Stimulated activated naive B cell treated with anti-CD40 and anti-IgM and Interleukin-4, amounts not matched to agents 10 μg/mL and 1 μg/mL and 100 μg/mL, for 72 hours (primary cell): ENCODE measurements around the gene KRTAP12-4.
A peak's percentile ranks its signal among the peaks of the same experiment; 100 is the strongest.
"Not testable (repeated sequence)": the region's sequence is repeated elsewhere in the genome, so short reads cannot be mapped to it uniquely, and the experiment has no call there.

Experiments
- ATAC-seq, 2 donors: fragments of 150-1000 bp; cut with Tn5 transposase; replicated peaks; 2 replicates each; pipeline ENCODE4 v1.10.0; 2021; ENCODE audit warnings: moderate library complexity in 1 of 2
- DNase-seq: peaks from one replicate; pipeline ENCODE4 v3.0.0; 2021
- H3K27ac Mint-ChIP-seq: one replicate; pipeline ENCODE4 v1.8.0; 2022; ENCODE audit warnings: mild to moderate bottlenecking, mixed read lengths
- H3K27me3 Mint-ChIP-seq, 2 donors: one replicate each; pipeline ENCODE4 v1.8.0; 2022; ENCODE audit warnings: mixed read lengths in 2 of 2
- H3K36me3 Mint-ChIP-seq, 2 donors: one replicate each; pipeline ENCODE4 v1.8.0; 2022; ENCODE audit warnings: mixed read lengths in 2 of 2, mild to moderate bottlenecking in 1 of 2
- H3K4me1 Mint-ChIP-seq, 2 donors: one replicate each; pipeline ENCODE4 v1.8.0; 2022; ENCODE audit warnings: mixed read lengths in 2 of 2, mild to moderate bottlenecking in 1 of 2
- H3K4me3 Mint-ChIP-seq, 2 donors: one replicate each; pipeline ENCODE4 v1.8.0; 2022; ENCODE audit warnings: mild to moderate bottlenecking in 2 of 2, mixed read lengths in 2 of 2, moderate library complexity in 1 of 2
- H3K9me3 Mint-ChIP-seq, 2 donors: one replicate each; pipeline ENCODE4 v1.8.0; 2022; ENCODE audit warnings: mixed read lengths in 2 of 2, mild to moderate bottlenecking in 1 of 2

Gene KRTAP12-4, protein sequence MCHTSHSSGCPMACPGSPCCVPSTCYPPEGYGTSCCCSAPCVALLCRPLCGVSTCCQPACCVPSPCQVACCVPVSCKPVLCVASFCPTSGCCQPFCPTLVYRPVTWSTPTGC

DNA sequence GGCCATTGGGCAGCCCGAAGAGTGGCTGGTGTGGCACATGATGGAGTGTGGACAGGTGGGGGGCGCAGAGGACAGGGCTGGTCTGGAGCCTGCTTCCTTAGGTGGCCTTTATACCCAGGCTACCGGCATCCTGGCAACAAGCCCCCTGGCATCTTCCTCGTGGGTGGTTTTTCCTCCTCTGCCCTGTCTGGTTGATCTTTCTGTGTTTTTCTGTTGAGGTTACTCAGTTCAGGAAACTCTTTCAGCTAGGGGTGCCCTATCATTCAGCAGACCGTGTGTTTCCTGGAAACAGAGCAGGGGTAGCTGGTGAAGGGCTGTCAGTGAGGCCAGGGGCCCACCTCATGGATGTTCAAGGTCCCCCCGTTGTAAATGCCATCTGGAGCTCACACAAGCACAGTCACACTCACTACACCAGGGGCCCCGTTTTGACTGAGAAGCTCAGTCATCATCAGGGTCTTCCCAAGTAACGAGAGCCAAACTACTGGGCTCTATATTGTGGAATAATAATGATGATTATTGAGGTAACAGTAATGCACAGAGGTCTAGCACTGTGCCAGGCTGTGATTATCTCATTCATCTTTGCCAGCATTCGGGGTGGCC, at the start of gene KRTAP12-4:
TSS of gene KRTAP12-4 (minus strand) at position 84 of the 600 bp plus-strand sequence. CDS start at position 39, 45 bp downstream.
- Mint-ChIP-seq H3K9me3 (peaks cover 17 to 18% of the 10 kb centered on the region in 2 donors), H3K4me3 (no peak within 1 kb of the TSS), H3K36me3 (peaks cover 0 to 4% of the 10 kb centered on the region in 2 donors), H3K4me1 (no peaks in the 10 kb centered on the region), H3K27me3 (peaks cover 31 to 35% of the 10 kb centered on the region in 2 donors), H3K27ac (peak within 1 kb of the TSS; percentile 42)
- no peak for ATAC-seq
- DNase-seq: no peak

DNA sequence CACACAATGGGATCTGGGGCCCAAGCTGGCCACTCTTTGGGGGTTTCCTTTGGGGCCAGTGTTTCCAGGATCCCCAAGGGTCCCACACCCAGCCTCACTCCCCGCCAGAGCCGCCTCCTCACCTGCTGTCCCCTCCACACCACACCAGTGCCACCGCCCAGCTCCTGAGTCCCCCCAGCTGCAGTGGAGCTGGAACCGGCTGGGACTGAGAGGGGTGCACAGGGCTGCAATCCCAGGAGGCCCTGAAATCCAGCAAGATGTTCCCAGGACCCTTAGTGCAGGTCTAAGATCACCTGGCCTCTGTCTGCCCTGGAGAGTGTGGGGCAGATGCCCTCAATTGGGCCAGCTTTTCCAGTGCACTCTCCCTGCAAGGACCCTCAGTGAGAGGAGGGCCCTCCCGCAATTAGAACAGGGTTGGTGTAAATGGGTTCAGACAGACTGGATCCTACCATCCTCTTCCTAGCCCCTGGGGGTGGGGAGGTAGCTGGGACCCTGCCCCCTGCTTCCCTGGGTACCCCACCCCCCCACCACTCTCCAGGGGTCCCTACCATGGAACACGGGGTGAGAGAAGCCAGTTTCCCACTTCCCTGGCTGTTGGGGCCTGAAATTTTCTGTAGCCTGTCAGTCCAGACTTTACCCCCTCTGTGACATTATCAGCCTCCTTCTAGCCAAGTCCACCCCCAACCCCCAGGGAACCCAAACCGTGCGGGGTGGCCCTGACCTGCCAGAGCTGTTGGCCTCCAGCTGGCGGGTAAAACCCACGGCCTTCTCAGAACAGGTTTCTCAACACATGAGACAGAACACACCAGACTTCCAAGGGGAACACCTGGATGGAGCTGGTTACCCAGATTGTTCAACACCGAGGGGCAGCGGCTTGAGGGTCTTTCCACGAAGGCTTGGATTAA, 49.5 kb upstream of the KRTAP12-4 start:
- DNase-seq (no peak), ATAC-seq (no peak)
- Mint-ChIP-seq H3K9me3 (peaks cover 11 to 12% of the 10 kb centered on the region in 2 donors), H3K36me3 (peaks cover 10% of the 10 kb centered on the region in 2 donors), H3K27ac (no peak overlapping the region), H3K27me3 (peaks cover 82 to 95% of the 10 kb centered on the region in 2 donors), H3K4me1 (peaks cover 0 to 6% of the 10 kb centered on the region in 2 donors), H3K4me3 (no peak overlapping the region)

GRCh38 chr21:44702973-44703730, 48.7 kb upstream of the KRTAP12-4 start:
- H3K27ac Mint-ChIP-seq: no peak overlapping the region
- H3K4me1 Mint-ChIP-seq: no peaks in the 10 kb centered on the region
- H3K27me3 Mint-ChIP-seq: peaks cover 81 to 94% of the 10 kb centered on the region in 2 donors
- no peak overlapping the region for H3K4me3 Mint-ChIP-seq
- DNase-seq (no peak), ATAC-seq (no peak)
- H3K36me3 Mint-ChIP-seq: peaks cover 10% of the 10 kb centered on the region in 2 donors
- peaks cover 11 to 12% of the 10 kb centered on the region in 2 donors for H3K9me3 Mint-ChIP-seq

DNA sequence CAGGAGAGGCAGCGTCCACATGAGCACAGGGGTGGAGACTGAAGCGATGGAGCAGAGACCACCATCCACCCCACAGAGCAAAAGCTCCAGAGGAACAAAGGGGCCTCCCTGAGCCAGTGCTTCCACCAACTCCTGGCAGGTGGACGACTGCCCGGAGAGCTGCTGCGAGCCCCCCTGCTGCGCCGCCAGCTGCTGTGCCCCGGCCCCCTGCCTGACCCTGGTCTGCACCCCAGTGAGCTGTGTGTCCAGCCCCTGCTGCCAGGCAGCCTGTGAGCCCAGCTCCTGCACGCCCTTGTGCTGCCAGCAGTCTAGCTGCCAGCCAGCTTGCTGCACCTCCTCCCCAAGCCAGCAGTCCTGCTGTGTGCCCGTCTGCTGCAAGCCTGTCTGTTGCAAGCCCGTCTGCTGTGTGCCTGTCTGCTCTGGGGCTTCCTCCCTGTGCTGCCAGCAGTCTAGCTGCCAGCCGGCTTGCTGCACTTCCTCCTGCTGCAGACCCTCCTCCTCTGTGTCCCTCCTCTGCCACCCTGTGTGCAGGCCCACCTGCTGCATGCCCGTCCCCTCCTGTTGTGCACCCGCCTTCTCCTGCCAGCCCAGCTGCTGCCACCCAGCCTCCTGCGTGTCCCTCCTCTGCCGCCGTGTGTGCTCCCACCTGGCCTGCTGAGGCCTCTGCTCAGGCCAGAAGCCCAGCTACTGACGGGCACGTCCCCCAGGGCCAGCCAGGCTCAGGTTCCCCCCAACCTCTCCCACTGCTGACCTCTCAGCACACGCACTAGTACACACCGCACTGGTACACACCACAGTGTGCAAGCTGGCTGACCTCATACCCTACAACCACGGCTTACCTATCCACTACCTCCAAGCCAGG, 47.9 kb upstream of the KRTAP12-4 start:
- Mint-ChIP-seq H3K9me3 (peaks cover 11 to 12% of the 10 kb centered on the region in 2 donors), H3K4me1 (no peaks in the 10 kb centered on the region), H3K27ac (no peak overlapping the region), H3K36me3 (peaks cover 10% of the 10 kb centered on the region in 2 donors), H3K27me3 (peaks cover 81 to 94% of the 10 kb centered on the region in 2 donors), H3K4me3 (no peak overlapping the region)
- DNase-seq (no peak), ATAC-seq (no peak)

GRCh38 chr21:44701541-44701940, 47.1 kb upstream of the KRTAP12-4 start:
- ATAC-seq: no peak
- Mint-ChIP-seq H3K4me3 (no peak overlapping the region), H3K36me3 (peaks cover 10% of the 10 kb centered on the region in 2 donors), H3K27ac (no peak overlapping the region), H3K9me3 (peaks cover 11 to 12% of the 10 kb centered on the region in 2 donors), H3K27me3 (peaks cover 87 to 94% of the 10 kb centered on the region in 2 donors), H3K4me1 (no peaks in the 10 kb centered on the region)
- no peak for DNase-seq

- H3K9me3 Mint-ChIP-seq: peaks cover 10 to 12% of the 10 kb centered on the region in 2 donors
- peaks cover 87 to 94% of the 10 kb centered on the region in 2 donors for H3K27me3 Mint-ChIP-seq
- ATAC-seq (no peak), DNase-seq (no peak)
- peaks cover 8 to 9% of the 10 kb centered on the region in 2 donors for H3K36me3 Mint-ChIP-seq
- no peaks in the 10 kb centered on the region for H3K4me1 Mint-ChIP-seq
- H3K27ac Mint-ChIP-seq: no peak overlapping the region
- no peak overlapping the region for H3K4me3 Mint-ChIP-seq
Measured at GRCh38 chr21:44701023-44701400, 46.6 kb upstream of the KRTAP12-4 start.

DNA sequence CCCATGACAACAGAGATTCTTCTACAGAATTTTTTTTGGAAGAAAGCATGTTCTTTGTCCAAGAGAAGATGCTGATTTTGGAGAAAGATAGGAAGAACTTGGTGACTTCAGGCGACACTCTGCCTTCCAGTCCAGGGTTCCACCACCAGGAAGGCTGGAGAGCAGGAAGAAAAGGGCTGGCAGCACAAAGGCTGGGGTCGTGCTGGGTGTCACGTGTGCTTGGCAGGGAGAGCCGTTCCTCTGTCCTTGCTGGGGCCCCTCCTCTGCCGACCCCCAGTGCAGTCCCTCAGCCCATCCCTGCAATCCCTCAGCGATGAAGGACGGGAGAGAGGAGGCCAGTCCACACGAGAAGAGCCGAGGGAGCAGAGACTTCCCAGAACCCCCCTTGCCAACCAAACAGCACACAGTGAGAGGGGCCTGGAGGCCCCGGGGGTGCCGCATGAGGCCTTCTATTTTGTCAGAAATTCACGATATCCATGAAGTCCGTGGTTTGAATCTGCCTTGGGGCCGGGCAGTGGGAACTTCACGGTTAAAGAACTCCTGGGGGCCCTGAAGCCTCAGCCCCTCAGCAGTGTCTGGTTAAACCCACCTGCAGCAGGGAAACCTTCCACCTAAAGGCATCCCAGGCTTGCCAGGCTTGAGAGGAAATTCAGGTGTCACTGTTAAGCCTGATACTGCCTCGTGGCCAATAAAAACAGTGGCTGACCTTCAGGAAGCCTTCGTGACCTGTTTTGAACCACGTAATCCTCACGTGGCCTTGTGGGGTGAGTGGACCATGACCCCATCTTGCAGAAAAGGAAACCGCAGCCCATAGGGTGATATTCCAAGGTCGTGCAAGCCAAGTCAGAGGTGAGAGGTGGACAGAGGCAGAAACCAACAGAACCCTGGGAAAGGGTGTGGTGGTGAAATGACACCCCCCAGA, 45.9 kb upstream of the KRTAP12-4 start:
- H3K9me3 Mint-ChIP-seq: peaks cover 6% of the 10 kb centered on the region in 2 donors
- H3K27me3 Mint-ChIP-seq: peaks cover 85 to 95% of the 10 kb centered on the region in 2 donors
- H3K4me3 Mint-ChIP-seq: no peak overlapping the region
- no peak overlapping the region for H3K27ac Mint-ChIP-seq
- H3K36me3 Mint-ChIP-seq: peaks cover 3 to 4% of the 10 kb centered on the region in 2 donors
- DNase-seq (no peak), ATAC-seq (no peak)
- H3K4me1 Mint-ChIP-seq: no peaks in the 10 kb centered on the region

DNA sequence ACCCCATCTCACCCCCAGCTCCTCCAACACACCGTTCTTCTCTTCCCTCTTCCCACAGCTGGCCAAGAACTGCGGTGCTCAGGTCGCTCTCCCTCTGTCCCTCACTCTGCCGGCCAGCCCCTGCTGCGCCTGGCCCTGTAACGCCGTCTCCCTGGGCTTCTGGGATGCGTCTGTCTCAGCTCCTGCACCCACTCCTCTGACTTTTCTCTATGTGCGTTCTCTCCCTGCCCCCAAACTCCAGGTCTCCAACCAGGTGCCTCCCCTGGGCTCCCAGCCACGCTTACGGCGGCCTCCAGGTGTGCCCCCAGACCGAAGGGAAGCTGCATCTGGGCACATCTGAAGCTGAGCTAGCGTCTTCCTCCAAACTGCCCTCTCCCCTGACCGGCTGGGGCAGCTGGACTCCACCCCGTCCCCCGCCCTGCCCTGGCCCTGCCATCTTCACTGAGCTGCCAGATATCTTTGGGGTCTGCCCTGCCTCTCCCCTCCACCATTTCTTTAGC, 45.1 kb upstream of the KRTAP12-4 start:
- peaks cover 0 to 3% of the 10 kb centered on the region in 2 donors for H3K36me3 Mint-ChIP-seq
- no peak overlapping the region for H3K4me3 Mint-ChIP-seq
- H3K27me3 Mint-ChIP-seq: peaks cover 78 to 92% of the 10 kb centered on the region in 2 donors

DNA sequence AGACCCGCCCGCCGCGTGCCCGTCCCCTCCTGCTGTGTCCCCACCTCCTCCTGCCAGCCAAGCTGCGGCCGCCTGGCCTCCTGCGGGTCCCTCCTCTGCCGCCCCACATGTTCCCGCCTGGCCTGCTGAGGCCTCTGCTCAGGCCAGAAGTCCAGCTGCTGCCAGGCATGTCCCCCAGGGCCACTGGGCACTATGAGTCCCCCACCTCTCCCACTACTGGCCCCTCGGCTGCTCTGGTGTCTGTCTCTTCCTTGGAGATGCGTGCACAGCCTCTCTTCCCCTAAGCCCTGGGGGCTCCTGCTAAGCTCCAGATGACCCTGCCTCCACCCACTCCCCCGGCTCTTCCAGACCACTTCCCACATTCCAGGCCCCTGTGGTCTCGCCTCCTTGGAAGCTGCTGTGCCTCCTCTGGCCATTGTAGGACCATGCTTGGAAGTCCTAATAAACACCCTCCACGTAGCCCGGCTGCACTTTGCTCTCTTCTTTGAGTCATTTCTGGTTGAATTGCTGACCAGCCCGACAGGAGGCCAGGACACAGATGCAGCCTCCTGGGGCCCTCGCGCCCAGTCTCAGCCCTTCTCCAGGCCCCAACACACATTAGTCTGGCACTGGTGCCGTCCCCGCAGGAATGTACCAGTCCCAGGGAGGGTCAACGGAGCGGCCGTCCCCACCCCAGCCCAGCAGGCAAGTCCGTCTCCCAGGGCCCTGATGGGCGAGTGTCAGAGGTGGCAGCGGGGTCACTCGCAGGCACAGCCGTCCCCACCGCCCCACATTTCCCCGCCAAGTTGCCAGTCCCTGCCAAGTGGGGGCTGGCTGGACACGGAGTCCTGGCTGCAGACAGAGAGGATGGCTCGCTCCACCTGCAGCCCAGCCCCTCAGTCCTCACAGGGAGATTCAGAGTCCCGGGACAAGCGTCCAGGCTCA, 43.6 kb upstream of the KRTAP12-4 start:
- H3K27me3 Mint-ChIP-seq: peaks cover 66 to 77% of the 10 kb centered on the region in 2 donors
- H3K9me3 Mint-ChIP-seq: peaks cover 3 to 4% of the 10 kb centered on the region in 2 donors
- no peaks in the 10 kb centered on the region for H3K36me3 Mint-ChIP-seq
- no peak overlapping the region for H3K4me3 Mint-ChIP-seq
- no peaks in the 10 kb centered on the region for H3K4me1 Mint-ChIP-seq
- H3K27ac Mint-ChIP-seq: no peak overlapping the region
- no peak for ATAC-seq
- DNase-seq: no peak

More for the DNA sequence above, 45.1 kb upstream of the KRTAP12-4 start:
- H3K4me1 Mint-ChIP-seq: no peaks in the 10 kb centered on the region
- no peak for DNase-seq
- no peak overlapping the region for H3K27ac Mint-ChIP-seq
- peaks cover 0 to 1% of the 10 kb centered on the region in 2 donors for H3K9me3 Mint-ChIP-seq
- ATAC-seq: no peak

DNA sequence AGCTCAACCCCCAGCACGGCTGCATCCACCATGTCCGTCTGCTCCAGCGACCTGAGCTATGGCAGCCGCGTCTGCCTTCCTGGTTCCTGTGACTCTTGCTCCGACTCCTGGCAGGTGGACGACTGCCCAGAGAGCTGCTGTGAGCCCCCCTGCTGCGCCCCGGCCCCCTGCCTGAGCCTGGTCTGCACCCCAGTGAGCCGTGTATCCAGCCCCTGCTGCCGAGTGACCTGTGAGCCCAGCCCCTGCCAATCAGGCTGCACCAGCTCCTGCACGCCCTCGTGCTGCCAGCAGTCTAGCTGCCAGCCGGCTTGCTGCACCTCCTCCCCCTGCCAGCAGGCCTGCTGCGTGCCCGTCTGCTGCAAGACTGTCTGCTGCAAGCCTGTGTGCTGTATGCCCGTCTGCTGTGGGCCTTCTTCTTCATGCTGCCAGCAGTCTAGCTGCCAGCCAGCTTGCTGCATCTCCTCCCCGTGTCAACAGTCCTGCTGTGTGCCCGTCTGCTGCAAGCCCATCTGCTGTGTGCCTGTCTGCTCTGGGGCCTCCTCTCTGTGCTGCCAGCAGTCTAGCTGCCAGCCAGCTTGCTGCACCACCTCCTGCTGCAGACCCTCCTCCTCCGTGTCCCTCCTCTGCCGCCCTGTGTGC, 42.8 kb upstream of the KRTAP12-4 start, which contains the start of gene KRTAP10-12:
TSS of gene KRTAP10-12 (plus strand) at position 1 of the 639 bp plus-strand sequence. CDS start at position 31, 30 bp downstream.
- DNase-seq, H3K4me1 Mint-ChIP-seq, H3K4me3 Mint-ChIP-seq, H3K27ac Mint-ChIP-seq, H3K9me3 Mint-ChIP-seq, ATAC-seq, H3K36me3 Mint-ChIP-seq: not testable (repeated sequence)
- H3K27me3 Mint-ChIP-seq: peaks cover 58 to 70% of the 10 kb centered on the region in 2 donors

GRCh38 chr21:44696572-44696971, 42.1 kb upstream of the KRTAP12-4 start:
- ATAC-seq: no peak
- Mint-ChIP-seq H3K36me3 (no peaks in the 10 kb centered on the region), H3K4me3 (no peak overlapping the region), H3K27me3 (peaks cover 51 to 62% of the 10 kb centered on the region in 2 donors), H3K9me3 (peaks cover 7 to 10% of the 10 kb centered on the region in 2 donors), H3K4me1 (no peaks in the 10 kb centered on the region), H3K27ac (no peak overlapping the region)
- DNase-seq: no peak
